NCI-H748 treated with DMSO at 0.1 percent for 48 hours (cell line): ENCODE data around the gene SGO2.
"Not testable (repeated sequence)": the region's sequence is repeated elsewhere in the genome, so short reads cannot be mapped to it uniquely, and the experiment has no call there.

Source experiments
- DNase-seq: peaks from one replicate; lab custom pipeline; 2025; lab: John Stamatoyannopoulos, UW

SGO2 gene

GRCh38 chr2:200515155-200515554 is 10.9 kb upstream of the SGO2 start:
- no peak for DNase-seq

- DNase-seq = no peak
Measured at GRCh38 chr2:200523158-200523557, 2.8 kb upstream of the SGO2 start.

- no peak for DNase-seq
Measured at GRCh38 chr2:200523604-200524003, 2.4 kb upstream of the SGO2 start.

- no peak for DNase-seq
Measured at GRCh38 chr2:200525066-200525465, 941 bp upstream of the SGO2 start.

- no peak for DNase-seq
Measured at GRCh38 chr2:200525551-200525881, 491 bp upstream of the SGO2 start.

- DNase-seq = no peak
Measured at GRCh38 chr2:200528228-200528627, 2.2 kb downstream of the SGO2 start.

GRCh38 chr2:200533754-200534153 is 7.7 kb downstream of the SGO2 start:
- DNase-seq = no peak

- no peak for DNase-seq
Measured at GRCh38 chr2:200534572-200534971, 8.6 kb downstream of the SGO2 start.

GRCh38 chr2:200538139-200538538 is 12.1 kb downstream of the SGO2 start:
- DNase-seq = no peak

- no peak for DNase-seq
Measured at GRCh38 chr2:200540793-200541192, 14.8 kb downstream of the SGO2 start.

GRCh38 chr2:200566596-200566995 is 40.6 kb downstream of the SGO2 start:
- DNase-seq = not testable (repeated sequence)

GRCh38 chr2:200567932-200568331 is 41.9 kb downstream of the SGO2 start:
- DNase-seq = no peak

GRCh38 chr2:200575957-200576356 is 50.0 kb downstream of the SGO2 start:
- no peak for DNase-seq

GRCh38 chr2:200577027-200577426 is 51.0 kb downstream of the SGO2 start:
- no peak for DNase-seq

GRCh38 chr2:200578778-200579177 is 52.8 kb downstream of the SGO2 start:
- DNase-seq = no peak

- DNase-seq = no peak
Measured at GRCh38 chr2:200584639-200585038, 58.6 kb downstream of the SGO2 start.

GRCh38 chr2:200585340-200585729 is 59.3 kb downstream of the SGO2 start:
- DNase-seq = no peak

GRCh38 chr2:200585730-200586643 is 60.0 kb downstream of the SGO2 start, which contains the start of gene AOX1:
Gene AOX1 (plus strand): TSS chr2:200586014. CDS start chr2:200586109, 95 bp downstream.
- no peak for DNase-seq

- no peak for DNase-seq
Measured at GRCh38 chr2:200586644-200586975, 60.6 kb downstream of the SGO2 start.

GRCh38 chr2:200587007-200587616 is 61.1 kb downstream of the SGO2 start:
- DNase-seq = no peak

GRCh38 chr2:200588076-200588678 is 62.2 kb downstream of the SGO2 start:
- DNase-seq = no peak

GRCh38 chr2:200590090-200590489 is 64.1 kb downstream of the SGO2 start:
- DNase-seq = no peak

GRCh38 chr2:200591308-200591707 is 65.3 kb downstream of the SGO2 start:
- no peak for DNase-seq
